Kidney (tissue), 14 donors: Measurements from ENCODE around the gene KCNQ1. TPM values are rescaled to one million over a fixed set of nuclear protein-coding genes. Genes with fewer than 3 reads are reported as not detected.

Experiments used
- DNase-seq, 5 donors: peaks; one replicate each; pipeline ENCODE4 v3.0.0-alpha.2; 2013 to 2020
- FAIRE-seq: peaks from 2 replicates; lab custom pipeline; 2012; peaks lifted over from hg19 to GRCh38; lab: Jason Lieb, UNC
- H3K27ac ChIP-seq, 2 donors: one replicate each; pipeline ENCODE4 v1.7.0; 2013; ENCODE audit warnings: low read depth in 2 of 2, low read length in 2 of 2, inconsistent platforms in 1 of 2
- H3K27me3 ChIP-seq: one replicate; pipeline ENCODE4 v1.7.1; 2013; ENCODE audit warnings: low read length, inconsistent platforms; ENCODE audit not compliant: control insufficient read depth, insufficient read depth
- H3K36me3 ChIP-seq, 3 donors: one replicate each; pipeline versions ENCODE4 v1.7.0 to v1.7.1; 2013; ENCODE audit warnings: low read length in 3 of 3, control low read depth in 1 of 3, inconsistent platforms in 1 of 3; ENCODE audit not compliant: insufficient read depth in 3 of 3, control insufficient read depth in 2 of 3
- H3K4me1 ChIP-seq, 3 donors: one replicate each; pipeline versions ENCODE4 v1.7.0 to v1.7.1; 2013; ENCODE audit warnings: low read length in 3 of 3, inconsistent platforms in 1 of 3, low read depth in 1 of 3; ENCODE audit not compliant: control insufficient read depth in 2 of 3, insufficient read depth in 2 of 3
- H3K4me3 ChIP-seq, 3 donors: one replicate each; pipeline versions ENCODE4 v1.7.0 to v1.8.1; 2013; ENCODE audit warnings: low read length in 3 of 3, control low read depth in 1 of 3, inconsistent platforms in 1 of 3
- H3K9ac ChIP-seq, 3 donors: one replicate each; pipeline versions ENCODE4 v1.7.0 to v1.7.1; 2013; ENCODE audit warnings: low read length in 3 of 3, control low read depth in 1 of 3, inconsistent platforms in 1 of 3
- H3K9me3 ChIP-seq, 3 donors: one replicate each; pipeline versions ENCODE4 v1.7.0 to v1.7.1; 2013; ENCODE audit warnings: low read length in 3 of 3, control low read depth in 1 of 3, inconsistent platforms in 1 of 3; ENCODE audit not compliant: control insufficient read depth in 2 of 3, insufficient read depth in 1 of 3
- intact Hi-C: fragments of 100-400 bp; cut with DNase I; formaldehyde crosslinking; loops from one replicate; pipeline ENCODE4 v1.11.1; 2022
- polyA plus RNA-seq: library from polyadenylated mRNA; stranded (reverse); fragments of 350-450 nt; fragmentation: Illumina TruSeq; extraction: RNeasy Lipid Tissue Mini Kit (QIAGEN cat#74804); gene quantifications from one replicate; pipeline ENCODE4 v1.2.3, GENCODE V29; 2014; ENCODE audit warnings: low read depth, low replicate concordance; ENCODE audit not compliant: insufficient read depth
- total RNA-seq: library from RNA; stranded (reverse); fragmentation: NEBNext Ultra II Directional; extraction: Animal tissue kit (Norgen Biotek cat#: 25700); gene quantifications from one replicate; pipeline ENCODE4 v1.2.1, GENCODE V29; 2021
- TF ChIP-seq, protein P1 (sequence below): IDR thresholded peaks from 3 replicates; pipeline ENCODE4 v1.5.1; 2012; ENCODE audit warnings: mild to moderate bottlenecking, moderate library complexity, borderline replicate concordance; ENCODE audit not compliant: insufficient read depth; ENCODE audit errors: extremely low read depth
- donor health status: control.
- donor health status: control.
- donor health status: control.
- donor health status: control.
- donor health status: control.
- donor health status: DM: yes; HTN: yes; CAD: no.
- donor health status: Normal renal cell carcinoma (clear cell type).

Gene KCNQ1
- total and polyA plus RNA-seq, 2 donors from 2014 or later: 45.5 to 49.4 TPM

DNA sequence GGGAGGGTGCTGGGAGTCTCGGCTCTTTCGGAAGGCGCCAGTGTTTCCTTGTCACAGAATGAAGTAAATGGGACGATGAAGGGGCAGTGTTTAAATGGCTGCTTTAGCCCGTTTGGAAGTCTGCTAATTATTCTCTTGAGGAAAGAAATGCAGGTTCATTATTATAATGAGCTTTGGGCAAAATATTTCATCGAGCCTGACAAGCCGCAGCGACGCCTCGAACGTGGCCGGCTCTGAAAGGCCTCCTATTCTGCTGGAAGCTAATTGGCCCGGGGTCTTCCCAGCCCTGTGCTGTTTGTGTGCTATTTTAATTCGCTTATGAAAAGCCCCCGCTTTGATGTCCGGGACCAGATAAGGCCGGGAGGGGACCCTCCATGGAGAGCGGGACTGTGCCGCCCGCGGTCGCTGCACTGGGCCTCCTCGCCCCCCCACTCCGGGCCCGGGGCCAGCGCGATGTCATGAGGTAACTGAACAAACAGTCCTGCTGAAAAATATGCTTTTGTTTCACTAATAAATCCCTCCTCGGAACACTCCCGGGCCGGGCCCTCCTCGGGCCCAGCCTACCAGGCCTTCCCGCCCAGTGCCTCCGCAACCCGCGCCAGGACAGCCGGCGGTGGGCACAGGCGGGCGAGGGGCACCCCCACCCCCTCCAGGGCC is 362.3 kb downstream of the KCNQ1 start:
- Histone ChIP-seq H3K27ac (no peak overlapping the region), H3K4me1 (peaks cover 0 to 10% (median 0%) of the 10 kb centered on the region in 3 donors), H3K27me3 (no peaks in the 10 kb centered on the region), H3K36me3 (no peaks in the 10 kb centered on the region), H3K9me3 (no peaks in the 10 kb centered on the region), H3K4me3 (no peak overlapping the region), H3K9ac (no peak overlapping the region)
- intact Hi-C loops: no loop called here
- peak; percentile 62 to 92 (median 80) for DNase-seq
- TF ChIP-seq, protein P1, sequence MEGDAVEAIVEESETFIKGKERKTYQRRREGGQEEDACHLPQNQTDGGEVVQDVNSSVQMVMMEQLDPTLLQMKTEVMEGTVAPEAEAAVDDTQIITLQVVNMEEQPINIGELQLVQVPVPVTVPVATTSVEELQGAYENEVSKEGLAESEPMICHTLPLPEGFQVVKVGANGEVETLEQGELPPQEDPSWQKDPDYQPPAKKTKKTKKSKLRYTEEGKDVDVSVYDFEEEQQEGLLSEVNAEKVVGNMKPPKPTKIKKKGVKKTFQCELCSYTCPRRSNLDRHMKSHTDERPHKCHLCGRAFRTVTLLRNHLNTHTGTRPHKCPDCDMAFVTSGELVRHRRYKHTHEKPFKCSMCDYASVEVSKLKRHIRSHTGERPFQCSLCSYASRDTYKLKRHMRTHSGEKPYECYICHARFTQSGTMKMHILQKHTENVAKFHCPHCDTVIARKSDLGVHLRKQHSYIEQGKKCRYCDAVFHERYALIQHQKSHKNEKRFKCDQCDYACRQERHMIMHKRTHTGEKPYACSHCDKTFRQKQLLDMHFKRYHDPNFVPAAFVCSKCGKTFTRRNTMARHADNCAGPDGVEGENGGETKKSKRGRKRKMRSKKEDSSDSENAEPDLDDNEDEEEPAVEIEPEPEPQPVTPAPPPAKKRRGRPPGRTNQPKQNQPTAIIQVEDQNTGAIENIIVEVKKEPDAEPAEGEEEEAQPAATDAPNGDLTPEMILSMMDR: no peak
- FAIRE-seq: no peak

DNA sequence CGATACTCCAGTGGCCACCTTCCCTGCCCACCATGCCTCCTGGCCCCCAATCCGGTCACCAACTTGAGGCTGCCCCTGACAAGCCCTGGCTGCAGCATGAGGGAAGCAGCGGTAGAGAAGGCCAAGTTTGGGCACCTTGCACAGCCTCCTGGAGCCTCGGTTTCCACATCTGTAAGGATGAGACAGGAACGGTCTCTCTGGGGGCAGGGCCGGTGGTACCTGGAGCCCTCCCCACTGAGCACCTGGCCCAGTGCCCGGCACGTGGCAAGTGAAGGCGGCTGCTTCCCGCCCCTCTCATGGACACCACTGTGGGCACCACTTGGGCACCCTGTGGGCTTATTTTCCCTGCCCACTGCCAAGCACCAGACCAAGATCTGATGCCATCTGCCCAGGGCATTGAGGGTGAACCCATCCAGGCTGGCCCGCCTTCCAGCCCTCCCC is 363.0 kb downstream of the KCNQ1 start:
- no peaks in the 10 kb centered on the region for H3K36me3 ChIP-seq
- no peak overlapping the region for H3K27ac ChIP-seq
- H3K9me3 ChIP-seq: no peaks in the 10 kb centered on the region
- H3K9ac ChIP-seq: no peak overlapping the region
- intact Hi-C loops: no loop called here
- H3K4me3 ChIP-seq: no peak overlapping the region
- DNase-seq (peak in 3 of 5 donors; percentile 8 to 61 (median 56)), FAIRE-seq (no peak)
- no peaks in the 10 kb centered on the region for H3K27me3 ChIP-seq
- H3K4me1 ChIP-seq: peaks cover 0 to 12% (median 0%) of the 10 kb centered on the region in 3 donors
- TF ChIP-seq, protein P1: no peak

DNA sequence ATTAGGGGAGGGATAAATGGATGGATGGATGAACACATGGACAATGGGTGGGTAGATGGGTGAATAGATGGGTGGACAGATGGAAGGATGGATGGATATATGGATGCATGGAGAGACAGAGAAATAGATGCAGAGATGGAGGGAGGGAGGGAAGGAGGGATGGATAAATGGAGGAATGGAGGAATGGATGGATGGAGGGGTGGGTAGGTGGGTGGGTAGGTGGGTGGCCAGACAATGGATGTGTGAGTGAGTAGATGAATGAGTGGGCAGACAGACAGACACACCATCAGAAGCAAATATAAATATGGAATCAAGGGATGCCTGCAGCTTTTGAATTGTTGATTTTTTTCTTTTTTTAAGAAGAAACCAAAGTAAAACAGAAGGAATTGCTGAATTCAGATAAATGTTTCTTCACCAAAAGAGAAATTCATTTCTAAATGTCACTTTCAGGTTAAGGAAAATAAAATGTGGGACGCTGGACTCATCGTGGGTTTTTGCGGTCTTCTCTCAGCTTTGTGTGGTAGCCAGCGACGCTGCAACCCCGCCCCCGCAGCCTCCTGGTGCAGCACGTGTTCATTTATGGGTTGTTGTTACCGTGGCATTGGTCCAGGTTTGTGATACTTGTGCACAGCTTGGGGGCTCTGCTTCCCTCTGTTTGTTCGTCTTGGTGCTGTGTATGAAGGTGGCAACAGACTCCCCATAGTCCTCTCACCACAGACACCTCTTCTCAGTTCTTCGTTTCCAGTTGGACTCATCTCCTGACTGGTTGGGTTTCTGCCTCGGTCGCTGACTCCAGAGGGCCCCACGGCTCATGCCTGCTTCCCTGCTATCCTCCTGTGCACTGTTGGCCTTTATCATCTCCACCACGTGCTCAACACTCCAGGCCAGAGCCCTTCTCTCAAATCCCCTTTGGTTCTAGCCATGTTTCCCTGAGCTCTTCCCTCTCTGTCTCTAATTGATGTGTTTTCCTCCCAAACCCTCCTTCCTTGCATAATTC is 364.3 kb downstream of the KCNQ1 start:
- Histone ChIP-seq H3K4me3 (no peak overlapping the region), H3K27me3 (no peaks in the 10 kb centered on the region), H3K9ac (no peak overlapping the region), H3K36me3 (no peaks in the 10 kb centered on the region), H3K9me3 (no peaks in the 10 kb centered on the region), H3K4me1 (peaks cover 0 to 14% (median 0%) of the 10 kb centered on the region in 3 donors), H3K27ac (no peak overlapping the region)
- peak in 1 of 5 donors; percentile 33 for DNase-seq
- TF ChIP-seq, protein P1: no peak
- intact Hi-C loops: no loop called here
- FAIRE-seq: no peak
